ENCODE measurements around the gene STX5. TPM values are rescaled to one million over a fixed set of nuclear protein-coding genes. Genes with fewer than 3 reads are reported as not detected.

Gene STX5
- total and polyA plus RNA-seq, 9 of the 15 experiments (the other 6 are each of a cell fraction or from before 2014, with no cell fraction given), result 2.8 to 28.6 (median 23.7) TPM

- TF ChIP-seq TOE1 (IDR thresholded peaks at IDR 0.05; ENCODE audit: borderline replicate concordance) (no peak), TOE1 (CRISPR knock-in tag; IDR thresholded peaks at IDR 0.05; ENCODE audit: borderline replicate concordance, low read depth) (no peak), JUND (IDR thresholded peaks at IDR 0.05; ENCODE audit: borderline replicate concordance, low read depth, low read length) (peak; percentile 57; the same call in 1 of the 2 replicates), JUND (tag; IDR thresholded peaks at IDR 0.05; ENCODE audit: borderline replicate concordance, low read depth, low read length) (no peak; the same call in 2 of the 3 replicates), DIDO1 (tag; IDR thresholded peaks at IDR 0.05; ENCODE audit: low read depth) (no peak), CREB1 (IDR thresholded peaks at IDR 0.05) (no peak), CREB1 (CRISPR knock-in tag; IDR thresholded peaks at IDR 0.05) (no peak), ZNF436 (CRISPR knock-in tag; IDR thresholded peaks at IDR 0.05) (no peak), HMG20B (CRISPR knock-in tag; IDR thresholded peaks at IDR 0.05) (no peak), MCM3 (IDR thresholded peaks at IDR 0.05) (no peak), NCOA6 (IDR thresholded peaks at IDR 0.05) (no peak), POLR2A (conservative IDR thresholded peaks at IDR 0.05) (no peak), NRF1 (conservative IDR thresholded peaks at IDR 0.05 in 1 of 2, IDR thresholded peaks at IDR 0.05 in 1 of 2) (no peak), SIX5 (IDR thresholded peaks at IDR 0.05; ENCODE audit: borderline replicate concordance in 1 of 2, insufficient read depth in 1 of 2, low read depth in 1 of 2, low read length in 2 of 2) (no peak), SRF (CRISPR knock-in tag; IDR thresholded peaks at IDR 0.05) (no peak), ZNF217 (CRISPR knock-in tag; IDR thresholded peaks at IDR 0.05) (no peak), ZBTB34 (CRISPR knock-in tag; IDR thresholded peaks at IDR 0.05) (no peak), ZFP1 (CRISPR knock-in tag; IDR thresholded peaks at IDR 0.05) (no peak), BDP1 (IDR thresholded peaks at IDR 0.05; ENCODE audit: insufficient read depth, insufficient read length) (no peak), CREB5 (CRISPR knock-in tag; IDR thresholded peaks at IDR 0.05) (no peak), CHD1 (IDR thresholded peaks at IDR 0.05; ENCODE audit: low read length) (peak; percentile 90), ZNF184 (CRISPR knock-in tag; IDR thresholded peaks at IDR 0.05) (no peak)
- TF ChIP-seq, protein P1, sequence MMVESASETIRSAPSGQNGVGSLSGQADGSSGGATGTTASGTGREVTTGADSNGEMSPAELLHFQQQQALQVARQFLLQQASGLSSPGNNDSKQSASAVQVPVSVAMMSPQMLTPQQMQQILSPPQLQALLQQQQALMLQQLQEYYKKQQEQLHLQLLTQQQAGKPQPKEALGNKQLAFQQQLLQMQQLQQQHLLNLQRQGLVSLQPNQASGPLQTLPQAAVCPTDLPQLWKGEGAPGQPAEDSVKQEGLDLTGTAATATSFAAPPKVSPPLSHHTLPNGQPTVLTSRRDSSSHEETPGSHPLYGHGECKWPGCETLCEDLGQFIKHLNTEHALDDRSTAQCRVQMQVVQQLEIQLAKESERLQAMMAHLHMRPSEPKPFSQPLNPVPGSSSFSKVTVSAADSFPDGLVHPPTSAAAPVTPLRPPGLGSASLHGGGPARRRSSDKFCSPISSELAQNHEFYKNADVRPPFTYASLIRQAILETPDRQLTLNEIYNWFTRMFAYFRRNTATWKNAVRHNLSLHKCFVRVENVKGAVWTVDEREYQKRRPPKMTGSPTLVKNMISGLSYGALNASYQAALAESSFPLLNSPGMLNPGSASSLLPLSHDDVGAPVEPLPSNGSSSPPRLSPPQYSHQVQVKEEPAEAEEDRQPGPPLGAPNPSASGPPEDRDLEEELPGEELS (CRISPR knock-in tag; IDR thresholded peaks at IDR 0.05; ENCODE audit: borderline replicate concordance), result peak; percentile 18; the same call in 1 of the 2 replicates
- TF ChIP-seq, protein P2, sequence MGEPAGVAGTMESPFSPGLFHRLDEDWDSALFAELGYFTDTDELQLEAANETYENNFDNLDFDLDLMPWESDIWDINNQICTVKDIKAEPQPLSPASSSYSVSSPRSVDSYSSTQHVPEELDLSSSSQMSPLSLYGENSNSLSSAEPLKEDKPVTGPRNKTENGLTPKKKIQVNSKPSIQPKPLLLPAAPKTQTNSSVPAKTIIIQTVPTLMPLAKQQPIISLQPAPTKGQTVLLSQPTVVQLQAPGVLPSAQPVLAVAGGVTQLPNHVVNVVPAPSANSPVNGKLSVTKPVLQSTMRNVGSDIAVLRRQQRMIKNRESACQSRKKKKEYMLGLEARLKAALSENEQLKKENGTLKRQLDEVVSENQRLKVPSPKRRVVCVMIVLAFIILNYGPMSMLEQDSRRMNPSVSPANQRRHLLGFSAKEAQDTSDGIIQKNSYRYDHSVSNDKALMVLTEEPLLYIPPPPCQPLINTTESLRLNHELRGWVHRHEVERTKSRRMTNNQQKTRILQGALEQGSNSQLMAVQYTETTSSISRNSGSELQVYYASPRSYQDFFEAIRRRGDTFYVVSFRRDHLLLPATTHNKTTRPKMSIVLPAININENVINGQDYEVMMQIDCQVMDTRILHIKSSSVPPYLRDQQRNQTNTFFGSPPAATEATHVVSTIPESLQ (CRISPR knock-in tag; IDR thresholded peaks at IDR 0.05), result no peak
Observed at GRCh38 chr11:62786318-62787004, 45.4 kb downstream of the STX5 start (continued).

Data from K562 (cell line).